Smooth muscle cell (in vitro differentiated cells): ENCODE results near the gene CD14. TPM values are rescaled to one million over a fixed set of nuclear protein-coding genes. Genes with fewer than 3 reads are reported as not detected.

ENCODE experiments used
- DNase-seq: peaks from one replicate; lab custom pipeline; 2025; ENCODE audit not compliant: unreplicated experiment; lab: John Stamatoyannopoulos, UW
- H2AFZ ChIP-seq: fragments of 200-600 bp; sonication (generic); 2 replicates; pipeline ENCODE4 v1.6.0; 2016; ENCODE audit warnings: antibody characterized with exemption, low read depth, mild to moderate bottlenecking
- H3F3A ChIP-seq: fragments of 200-600 bp; sonication (generic); 2 replicates; pipeline ENCODE4 v1.6.0; 2017; ENCODE audit warnings: antibody characterized with exemption, low read depth
- H3K27ac ChIP-seq: fragments of 200-600 bp; sonication (generic); 2 replicates; pipeline ENCODE4 v1.5.1; 2016; ENCODE audit warnings: low read depth, mild to moderate bottlenecking
- H3K27me3 ChIP-seq: fragments of 200-600 bp; sonication (generic); 2 replicates; pipeline ENCODE4 v1.6.1; 2016; ENCODE audit warnings: low read depth, mild to moderate bottlenecking
- H3K36me3 ChIP-seq: fragments of 200-600 bp; sonication (generic); 2 replicates; pipeline ENCODE4 v1.5.1; 2016; ENCODE audit warnings: low read depth
- H3K4me1 ChIP-seq: fragments of 200-600 bp; sonication (generic); 2 replicates; pipeline ENCODE4 v1.5.1; 2016; ENCODE audit warnings: low read depth
- H3K4me2 ChIP-seq: fragments of 200-600 bp; sonication (generic); 2 replicates; pipeline ENCODE4 v1.6.0; 2016; ENCODE audit warnings: mild to moderate bottlenecking
- H3K4me3 ChIP-seq: fragments of 200-600 bp; sonication (generic); 2 replicates; pipeline ENCODE4 v1.5.1; 2016; ENCODE audit warnings: mild to moderate bottlenecking
- H3K79me2 ChIP-seq: fragments of 200-600 bp; sonication (generic); 2 replicates; pipeline ENCODE4 v1.6.0; 2016; ENCODE audit warnings: low read depth, mild to moderate bottlenecking
- H3K9ac ChIP-seq: fragments of 200-600 bp; sonication (generic); 2 replicates; pipeline ENCODE4 v1.6.0; 2016; ENCODE audit warnings: low read depth
- H3K9me3 ChIP-seq: fragments of 200-600 bp; sonication (generic); replicated peaks from 2 replicates; pipeline ENCODE4 v1.5.1; 2016; ENCODE audit warnings: low read depth
- H4K20me1 ChIP-seq: fragments of 200-600 bp; sonication (generic); 2 replicates; pipeline ENCODE4 v1.6.0; 2016; ENCODE audit warnings: low read depth
- WGBS: methylation state at CpG from one replicate; pipeline ENCODE4 v1.1.7; 2016; ENCODE audit warnings: low lambda C conversion rate; 5-methylcytosine and 5-hydroxymethylcytosine counted together
- polyA plus RNA-seq: library from polyadenylated mRNA; unstranded; fragments of >200 nt; fragmentation: Nextera tagmentation; extraction: Ambion mirVana; gene quantifications from 2 replicates; pipeline ENCODE4 v1.2.1, GENCODE V29; 2016
- total RNA-seq: library from RNA; depleted of rRNA; stranded (reverse); fragments of >200 nt; gene quantifications from 2 replicates; pipeline ENCODE4 v1.2.3, GENCODE V29; 2014
- TF ChIP-seq, protein P1 (sequence below): fragments of 200-600 bp; sonication (generic); IDR thresholded peaks from 2 replicates; pipeline ENCODE4 v1.5.1; 2017; ENCODE audit warnings: borderline replicate concordance, mild to moderate bottlenecking, antibody characterized with exemption; ENCODE audit not compliant: insufficient read depth, poor library complexity, severe bottlenecking

The CD14 gene
- total and polyA plus RNA-seq, 2 experiments from 2014 or later, result 0.54 to 0.69 TPM

- TF ChIP-seq, protein P1, sequence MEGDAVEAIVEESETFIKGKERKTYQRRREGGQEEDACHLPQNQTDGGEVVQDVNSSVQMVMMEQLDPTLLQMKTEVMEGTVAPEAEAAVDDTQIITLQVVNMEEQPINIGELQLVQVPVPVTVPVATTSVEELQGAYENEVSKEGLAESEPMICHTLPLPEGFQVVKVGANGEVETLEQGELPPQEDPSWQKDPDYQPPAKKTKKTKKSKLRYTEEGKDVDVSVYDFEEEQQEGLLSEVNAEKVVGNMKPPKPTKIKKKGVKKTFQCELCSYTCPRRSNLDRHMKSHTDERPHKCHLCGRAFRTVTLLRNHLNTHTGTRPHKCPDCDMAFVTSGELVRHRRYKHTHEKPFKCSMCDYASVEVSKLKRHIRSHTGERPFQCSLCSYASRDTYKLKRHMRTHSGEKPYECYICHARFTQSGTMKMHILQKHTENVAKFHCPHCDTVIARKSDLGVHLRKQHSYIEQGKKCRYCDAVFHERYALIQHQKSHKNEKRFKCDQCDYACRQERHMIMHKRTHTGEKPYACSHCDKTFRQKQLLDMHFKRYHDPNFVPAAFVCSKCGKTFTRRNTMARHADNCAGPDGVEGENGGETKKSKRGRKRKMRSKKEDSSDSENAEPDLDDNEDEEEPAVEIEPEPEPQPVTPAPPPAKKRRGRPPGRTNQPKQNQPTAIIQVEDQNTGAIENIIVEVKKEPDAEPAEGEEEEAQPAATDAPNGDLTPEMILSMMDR, result no peak
- H3K27ac ChIP-seq, result no peak overlapping the region
- H3F3A ChIP-seq, result no peaks in the 10 kb centered on the region
- H3K27me3 ChIP-seq, result no peaks in the 10 kb centered on the region
- no peak overlapping the region for H3K4me2 ChIP-seq
- no peak overlapping the region for H3K4me3 ChIP-seq
- no peak overlapping the region for H3K9ac ChIP-seq
- no peaks in the 10 kb centered on the region for H3K79me2 ChIP-seq
- DNase-seq, result no peak
- H3K4me1 ChIP-seq, result no peaks in the 10 kb centered on the region
- WGBS, result 74% methylated on average over 3 of the region's 3 CpGs
- no peaks in the 10 kb centered on the region for H4K20me1 ChIP-seq
- H3K36me3 ChIP-seq, result no peaks in the 10 kb centered on the region
- H2AFZ ChIP-seq, result no peak overlapping the region
- peaks cover under 1% of the 10 kb centered on the region for H3K9me3 ChIP-seq
Observed at GRCh38 chr5:140634103-140634502, 1.1 kb upstream of the CD14 start.

GRCh38 chr5:140633501-140633900, 526 bp upstream of the CD14 start:
- H3K27ac ChIP-seq, result no peak overlapping the region
- no peaks in the 10 kb centered on the region for H3F3A ChIP-seq
- peaks cover 6% of the 10 kb centered on the region for H3K9me3 ChIP-seq
- no peak overlapping the region for H3K4me3 ChIP-seq
- H3K36me3 ChIP-seq, result no peaks in the 10 kb centered on the region
- no peaks in the 10 kb centered on the region for H4K20me1 ChIP-seq
- H3K4me2 ChIP-seq, result no peak overlapping the region
- H3K9ac ChIP-seq, result no peak overlapping the region
- WGBS, result 100% methylated on average over 2 of the region's 2 CpGs
- DNase-seq, result no peak
- TF ChIP-seq, protein P1, result no peak
- H3K79me2 ChIP-seq, result no peaks in the 10 kb centered on the region
- no peaks in the 10 kb centered on the region for H3K4me1 ChIP-seq
- no peak overlapping the region for H2AFZ ChIP-seq
- H3K27me3 ChIP-seq, result no peaks in the 10 kb centered on the region

GRCh38 chr5:140632366-140633020, 482 bp downstream of the CD14 start:
- H3K9ac ChIP-seq, result no peak overlapping the region
- no peaks in the 10 kb centered on the region for H3F3A ChIP-seq
- no peaks in the 10 kb centered on the region for H3K79me2 ChIP-seq
- DNase-seq, result no peak
- H3K4me3 ChIP-seq, result no peak overlapping the region
- peaks cover 8% of the 10 kb centered on the region for H3K9me3 ChIP-seq
- H3K4me2 ChIP-seq, result no peak overlapping the region
- H2AFZ ChIP-seq, result no peak overlapping the region
- H3K27ac ChIP-seq, result no peak overlapping the region
- no peaks in the 10 kb centered on the region for H3K36me3 ChIP-seq
- no peaks in the 10 kb centered on the region for H3K27me3 ChIP-seq
- TF ChIP-seq, protein P1, result no peak
- whole genome bisulfite sequencing, result 96% methylated on average over 51 of the region's 51 CpGs
- no peaks in the 10 kb centered on the region for H4K20me1 ChIP-seq
- H3K4me1 ChIP-seq, result no peaks in the 10 kb centered on the region

- H3K4me2 ChIP-seq, result no peak overlapping the region
- H3K79me2 ChIP-seq, result no peaks in the 10 kb centered on the region
- TF ChIP-seq, protein P1, result no peak
- H3K4me1 ChIP-seq, result no peaks in the 10 kb centered on the region
- H3K9me3 ChIP-seq, result peaks cover 14% of the 10 kb centered on the region
- 95% methylated on average over 36 of the region's 36 CpGs for WGBS
- no peak for DNase-seq
- no peak overlapping the region for H3K27ac ChIP-seq
- H3K9ac ChIP-seq, result no peak overlapping the region
- H3F3A ChIP-seq, result no peaks in the 10 kb centered on the region
- no peaks in the 10 kb centered on the region for H3K36me3 ChIP-seq
- no peaks in the 10 kb centered on the region for H3K27me3 ChIP-seq
- no peak overlapping the region for H2AFZ ChIP-seq
- H3K4me3 ChIP-seq, result no peak overlapping the region
- no peaks in the 10 kb centered on the region for H4K20me1 ChIP-seq
Observed at GRCh38 chr5:140631831-140632365, 1.1 kb downstream of the CD14 start.
